NCI-H128 (cell line): ENCODE data around the gene TXNRD1.

ENCODE experiments used
- DNase-seq: peaks from one replicate; lab custom pipeline; 2025; ENCODE audit not compliant: unreplicated experiment; lab: John Stamatoyannopoulos, UW

Gene TXNRD1

GRCh38 chr12:104347374-104348075 lies 131.9 kb downstream of the TXNRD1 start:
- no peak for DNase-seq

GRCh38 chr12:104348283-104348993 lies 132.9 kb downstream of the TXNRD1 start:
- DNase-seq = no peak

GRCh38 chr12:104348994-104349494 lies 133.5 kb downstream of the TXNRD1 start:
- DNase-seq = no peak

GRCh38 chr12:104350211-104351056 lies 134.9 kb downstream of the TXNRD1 start:
- no peak for DNase-seq

GRCh38 chr12:104351057-104351983 lies 135.7 kb downstream of the TXNRD1 start:
- no peak for DNase-seq

- DNase-seq = no peak
Measured at GRCh38 chr12:104352106-104352713, 136.6 kb downstream of the TXNRD1 start.

- no peak for DNase-seq
Measured at GRCh38 chr12:104353012-104353981, 137.7 kb downstream of the TXNRD1 start.

GRCh38 chr12:104354167-104354867 lies 138.7 kb downstream of the TXNRD1 start:
- no peak for DNase-seq

GRCh38 chr12:104354868-104355570 lies 139.4 kb downstream of the TXNRD1 start:
- no peak for DNase-seq

GRCh38 chr12:104355630-104356029 lies 140.1 kb downstream of the TXNRD1 start:
- DNase-seq = no peak

GRCh38 chr12:104356231-104357115 lies 140.9 kb downstream of the TXNRD1 start:
- DNase-seq = no peak

- no peak for DNase-seq
Measured at GRCh38 chr12:104357421-104357952, 141.9 kb downstream of the TXNRD1 start.

- DNase-seq = peak; percentile 27
Measured at GRCh38 chr12:104358353-104359003, 142.9 kb downstream of the TXNRD1 start.

- DNase-seq = no peak
Measured at GRCh38 chr12:104359216-104359615, 143.6 kb downstream of the TXNRD1 start.

- no peak for DNase-seq
Measured at GRCh38 chr12:104360157-104360556, 144.6 kb downstream of the TXNRD1 start.
